ENCODE measurements around the gene KLF16. TPM values are rescaled to one million over a fixed set of nuclear protein-coding genes. Genes with fewer than 3 reads are reported as not detected.

The KLF16 gene
- total and polyA plus RNA-seq, 10 of the 15 experiments (the other 5 are each of a cell fraction or from before 2014, with no cell fraction given), result 0.03 to 41.2 (median 2.6) TPM

DNA sequence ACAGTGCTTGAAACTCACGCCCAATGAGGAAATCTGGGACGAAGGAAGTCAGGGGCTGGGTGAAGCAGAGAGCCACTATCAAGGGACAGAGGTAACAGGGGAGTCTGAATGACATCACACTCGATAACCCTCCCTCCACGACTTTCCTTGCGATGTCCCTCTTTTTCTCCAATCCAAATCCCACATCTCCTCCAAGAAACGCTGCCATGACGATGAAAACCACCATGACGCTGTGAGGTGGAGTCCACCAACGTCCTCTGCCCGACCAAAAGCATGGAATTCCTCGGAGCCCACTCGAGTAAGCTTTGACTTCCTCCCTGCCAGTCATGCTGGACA, 16.1 kb downstream of the KLF16 start (continued):
- TF ChIP-seq, protein P1, sequence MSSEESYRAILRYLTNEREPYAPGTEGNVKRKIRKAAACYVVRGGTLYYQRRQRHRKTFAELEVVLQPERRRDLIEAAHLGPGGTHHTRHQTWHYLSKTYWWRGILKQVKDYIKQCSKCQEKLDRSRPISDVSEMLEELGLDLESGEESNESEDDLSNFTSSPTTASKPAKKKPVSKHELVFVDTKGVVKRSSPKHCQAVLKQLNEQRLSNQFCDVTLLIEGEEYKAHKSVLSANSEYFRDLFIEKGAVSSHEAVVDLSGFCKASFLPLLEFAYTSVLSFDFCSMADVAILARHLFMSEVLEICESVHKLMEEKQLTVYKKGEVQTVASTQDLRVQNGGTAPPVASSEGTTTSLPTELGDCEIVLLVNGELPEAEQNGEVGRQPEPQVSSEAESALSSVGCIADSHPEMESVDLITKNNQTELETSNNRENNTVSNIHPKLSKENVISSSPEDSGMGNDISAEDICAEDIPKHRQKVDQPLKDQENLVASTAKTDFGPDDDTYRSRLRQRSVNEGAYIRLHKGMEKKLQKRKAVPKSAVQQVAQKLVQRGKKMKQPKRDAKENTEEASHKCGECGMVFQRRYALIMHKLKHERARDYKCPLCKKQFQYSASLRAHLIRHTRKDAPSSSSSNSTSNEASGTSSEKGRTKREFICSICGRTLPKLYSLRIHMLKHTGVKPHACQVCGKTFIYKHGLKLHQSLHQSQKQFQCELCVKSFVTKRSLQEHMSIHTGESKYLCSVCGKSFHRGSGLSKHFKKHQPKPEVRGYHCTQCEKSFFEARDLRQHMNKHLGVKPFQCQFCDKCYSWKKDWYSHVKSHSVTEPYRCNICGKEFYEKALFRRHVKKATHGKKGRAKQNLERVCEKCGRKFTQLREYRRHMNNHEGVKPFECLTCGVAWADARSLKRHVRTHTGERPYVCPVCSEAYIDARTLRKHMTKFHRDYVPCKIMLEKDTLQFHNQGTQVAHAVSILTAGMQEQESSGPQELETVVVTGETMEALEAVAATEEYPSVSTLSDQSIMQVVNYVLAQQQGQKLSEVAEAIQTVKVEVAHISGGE (CRISPR knock-in tag; IDR thresholded peaks at IDR 0.05), result no peak
- TF ChIP-seq TARDBP (IDR thresholded peaks at IDR 0.05; ENCODE audit: borderline replicate concordance) (no peak), RAD21 (IDR thresholded peaks at IDR 0.05; ENCODE audit: insufficient read depth, low read depth, low read length) (no peak), MTA2 (IDR thresholded peaks at IDR 0.05; ENCODE audit: low read depth) (no peak)
- TF ChIP-seq, protein P2, sequence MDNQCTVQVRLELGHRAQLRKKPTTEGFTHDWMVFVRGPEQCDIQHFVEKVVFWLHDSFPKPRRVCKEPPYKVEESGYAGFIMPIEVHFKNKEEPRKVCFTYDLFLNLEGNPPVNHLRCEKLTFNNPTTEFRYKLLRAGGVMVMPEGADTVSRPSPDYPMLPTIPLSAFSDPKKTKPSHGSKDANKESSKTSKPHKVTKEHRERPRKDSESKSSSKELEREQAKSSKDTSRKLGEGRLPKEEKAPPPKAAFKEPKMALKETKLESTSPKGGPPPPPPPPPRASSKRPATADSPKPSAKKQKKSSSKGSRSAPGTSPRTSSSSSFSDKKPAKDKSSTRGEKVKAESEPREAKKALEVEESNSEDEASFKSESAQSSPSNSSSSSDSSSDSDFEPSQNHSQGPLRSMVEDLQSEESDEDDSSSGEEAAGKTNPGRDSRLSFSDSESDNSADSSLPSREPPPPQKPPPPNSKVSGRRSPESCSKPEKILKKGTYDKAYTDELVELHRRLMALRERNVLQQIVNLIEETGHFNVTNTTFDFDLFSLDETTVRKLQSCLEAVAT (IDR thresholded peaks at IDR 0.05), result no peak
- TF ChIP-seq, protein P3, sequence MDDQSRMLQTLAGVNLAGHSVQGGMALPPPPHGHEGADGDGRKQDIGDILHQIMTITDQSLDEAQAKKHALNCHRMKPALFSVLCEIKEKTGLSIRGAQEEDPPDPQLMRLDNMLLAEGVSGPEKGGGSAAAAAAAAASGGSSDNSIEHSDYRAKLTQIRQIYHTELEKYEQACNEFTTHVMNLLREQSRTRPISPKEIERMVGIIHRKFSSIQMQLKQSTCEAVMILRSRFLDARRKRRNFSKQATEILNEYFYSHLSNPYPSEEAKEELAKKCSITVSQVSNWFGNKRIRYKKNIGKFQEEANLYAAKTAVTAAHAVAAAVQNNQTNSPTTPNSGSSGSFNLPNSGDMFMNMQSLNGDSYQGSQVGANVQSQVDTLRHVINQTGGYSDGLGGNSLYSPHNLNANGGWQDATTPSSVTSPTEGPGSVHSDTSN (IDR thresholded peaks at IDR 0.05; ENCODE audit: insufficient replicate concordance, low read depth, low read length), result no peak
